Caco-2 (cell line): ENCODE data around the gene ZFP3. TPM values are rescaled to one million over a fixed set of nuclear protein-coding genes. Genes with fewer than 3 reads are reported as not detected.
"Not testable (repeated sequence)": the region's sequence is repeated elsewhere in the genome, so short reads cannot be mapped to it uniquely, and the experiment has no call there.

ENCODE experiments used
- BruUV-seq: library from RNA; stranded (reverse); fragments of 400-500 nt; replicated peaks from 2 replicates; lab custom pipeline; 2021; lab: Mats Ljungman, UMichigan
- CTCF ChIA-PET: fragments of 300-600 bp; sonication (Branson Sonifier 250); formaldehyde crosslinking; loops from one replicate; lab custom pipeline; 2022; ENCODE audit warnings: antibody characterized with exemption; lab: Charles Lee
- POLR2A ChIA-PET: fragments of 300-600 bp; sonication (Branson Sonifier 250); formaldehyde crosslinking; loops from one replicate; lab custom pipeline; 2022; ENCODE audit warnings: antibody characterized with exemption; lab: Charles Lee
- DNase-seq, 2 experiments: peaks; one replicate each; pipeline versions ENCODE4 v3.0.0 to v3.0.0-alpha.2; 2020 to 2022
- H3K27me3 ChIP-seq: replicated peaks from 2 replicates; pipeline ENCODE4 v1.6.0; 2011; ENCODE audit warnings: low read length; ENCODE audit not compliant: control insufficient read depth, insufficient read depth
- H3K36me3 ChIP-seq: 2 replicates; pipeline ENCODE4 v1.5.1; 2011; ENCODE audit warnings: low read length; ENCODE audit not compliant: control insufficient read depth, insufficient read depth
- H3K4me1 ChIP-seq: fragments of 250-450 bp; sonication (Bioruptor Pico); 2 replicates; pipeline ENCODE4 v1.5.1; 2020; ENCODE audit warnings: mild to moderate bottlenecking
- H3K4me3 ChIP-seq: 2 replicates; pipeline ENCODE4 v1.5.1; 2011; ENCODE audit warnings: low read depth, mild to moderate bottlenecking, control low read depth, low read length
- H3K9me3 ChIP-seq: fragments of 250-450 bp; sonication (Bioruptor Pico); 2 replicates; pipeline ENCODE4 v1.5.1; 2020; ENCODE audit warnings: mild to moderate bottlenecking, moderate library complexity
- H3K27ac Mint-ChIP-seq: one replicate; pipeline ENCODE4 v1.8.0; 2022; ENCODE audit warnings: mixed read lengths; ENCODE audit not compliant: unreplicated experiment
- H3K27me3 Mint-ChIP-seq: one replicate; pipeline ENCODE4 v1.8.0; 2022; ENCODE audit warnings: mixed read lengths; ENCODE audit not compliant: insufficient read depth, unreplicated experiment
- H3K36me3 Mint-ChIP-seq: one replicate; pipeline ENCODE4 v1.8.0; 2022; ENCODE audit warnings: mild to moderate bottlenecking, mixed read lengths; ENCODE audit not compliant: insufficient read depth, unreplicated experiment
- H3K4me1 Mint-ChIP-seq: one replicate; pipeline ENCODE4 v1.8.0; 2022; ENCODE audit warnings: low read depth, mixed read lengths; ENCODE audit not compliant: unreplicated experiment
- H3K4me3 Mint-ChIP-seq: one replicate; pipeline ENCODE4 v1.8.0; 2022; ENCODE audit warnings: mild to moderate bottlenecking, moderate library complexity, mixed read lengths; ENCODE audit not compliant: unreplicated experiment
- H3K9me3 Mint-ChIP-seq: one replicate; pipeline ENCODE4 v1.8.0; 2022; ENCODE audit warnings: mixed read lengths; ENCODE audit not compliant: unreplicated experiment
- CTCF ChIP-seq, 2 experiments: fragments of 200-600 bp in 1 of 2; IDR thresholded peaks; 1 replicate in 1 of 2; 2 replicates in 1 of 2; pipeline versions ENCODE4 v1.5.1 to v1.8.0; 2011 to 2022; ENCODE audit warnings: antibody characterized with exemption in 1 of 2, control low read depth in 1 of 2, inconsistent platforms in 1 of 2, low read depth in 1 of 2, low read length in 1 of 2, mild to moderate bottlenecking in 1 of 2, moderate library complexity in 1 of 2; ENCODE audit not compliant: insufficient read depth in 1 of 2, severe bottlenecking in 1 of 2, unreplicated experiment in 1 of 2
- intact Hi-C: fragments of 100-400 bp; cut with micrococcal nuclease; formaldehyde crosslinking; loops from one replicate; pipeline ENCODE4 v1.10.0; 2022; ENCODE audit not compliant: unreplicated experiment
- total RNA-seq: library from RNA; stranded (reverse); gene quantifications from 2 replicates; pipeline ENCODE4 v1.2.3, GENCODE V29; 2022

Gene ZFP3
- total RNA-seq, 1 experiment from 2014 or later = 3.7 TPM

GRCh38 chr17:5118219-5118618 lies 40.0 kb downstream of the ZFP3 start:
- H3K4me1 Mint-ChIP-seq = no peaks in the 10 kb centered on the region
- H3K9me3 Mint-ChIP-seq = no peaks in the 10 kb centered on the region
- H3K36me3 Mint-ChIP-seq = no peaks in the 10 kb centered on the region
- ChIA-PET POLR2A (no interaction called here), CTCF (no interaction called here)
- intact Hi-C loops = no loop called here
- no TSS peak for BruUV-seq
- no peaks in the 10 kb centered on the region for H3K27me3 ChIP-seq
- no peaks in the 10 kb centered on the region for H3K9me3 ChIP-seq
- H3K36me3 ChIP-seq = no peaks in the 10 kb centered on the region
- H3K27me3 Mint-ChIP-seq = no peaks in the 10 kb centered on the region
- no peaks in the 10 kb centered on the region for H3K4me1 ChIP-seq
- no peak overlapping the region for H3K4me3 ChIP-seq
- no peak for DNase-seq
- H3K4me3 Mint-ChIP-seq = no peak overlapping the region
- H3K27ac Mint-ChIP-seq = no peak overlapping the region
- no peak for TF ChIP-seq CTCF (IDR thresholded peaks at IDR 0.05; ENCODE audit: insufficient read depth in 1 of 2, low read depth in 1 of 2, low read length in 1 of 2, severe bottlenecking in 1 of 2, unreplicated experiment in 1 of 2)

- no peak overlapping the region for H3K4me3 Mint-ChIP-seq
- CTCF ChIA-PET = no interaction called here
- POLR2A ChIA-PET = no interaction called here
- no peaks in the 10 kb centered on the region for H3K9me3 ChIP-seq
- H3K4me3 ChIP-seq = no peak overlapping the region
- H3K36me3 Mint-ChIP-seq = no peaks in the 10 kb centered on the region
- no peaks in the 10 kb centered on the region for H3K4me1 Mint-ChIP-seq
- H3K27me3 ChIP-seq = no peaks in the 10 kb centered on the region
- DNase-seq = no peak
- H3K27ac Mint-ChIP-seq = no peak overlapping the region
- TF ChIP-seq CTCF (IDR thresholded peaks at IDR 0.05; ENCODE audit: insufficient read depth in 1 of 2, low read depth in 1 of 2, low read length in 1 of 2, severe bottlenecking in 1 of 2, unreplicated experiment in 1 of 2) = no peak
- BruUV-seq = no TSS peak
- no peaks in the 10 kb centered on the region for H3K27me3 Mint-ChIP-seq
- H3K9me3 Mint-ChIP-seq = no peaks in the 10 kb centered on the region
- no peaks in the 10 kb centered on the region for H3K4me1 ChIP-seq
- H3K36me3 ChIP-seq = no peaks in the 10 kb centered on the region
- intact Hi-C loops = no loop called here
Observed at GRCh38 chr17:5120036-5120435, 41.8 kb downstream of the ZFP3 start.

GRCh38 chr17:5120436-5121185 lies 42.3 kb downstream of the ZFP3 start:
- DNase-seq, H3K4me3 ChIP-seq, H3K27me3 Mint-ChIP-seq, BruUV-seq, H3K4me1 Mint-ChIP-seq, H3K36me3 ChIP-seq, H3K36me3 Mint-ChIP-seq, intact Hi-C loops, H3K4me3 Mint-ChIP-seq, H3K9me3 ChIP-seq, H3K9me3 Mint-ChIP-seq, H3K4me1 ChIP-seq, H3K27me3 ChIP-seq, H3K27ac Mint-ChIP-seq, POLR2A ChIA-PET, CTCF ChIA-PET: not testable (repeated sequence)
